ENCODE measurements around the gene CAMTA1. TPM values are rescaled to one million over a fixed set of nuclear protein-coding genes. Genes with fewer than 3 reads are reported as not detected.

Gene CAMTA1
- total RNA-seq, 1 experiment from 2014 or later, result 69.5 TPM

DNA sequence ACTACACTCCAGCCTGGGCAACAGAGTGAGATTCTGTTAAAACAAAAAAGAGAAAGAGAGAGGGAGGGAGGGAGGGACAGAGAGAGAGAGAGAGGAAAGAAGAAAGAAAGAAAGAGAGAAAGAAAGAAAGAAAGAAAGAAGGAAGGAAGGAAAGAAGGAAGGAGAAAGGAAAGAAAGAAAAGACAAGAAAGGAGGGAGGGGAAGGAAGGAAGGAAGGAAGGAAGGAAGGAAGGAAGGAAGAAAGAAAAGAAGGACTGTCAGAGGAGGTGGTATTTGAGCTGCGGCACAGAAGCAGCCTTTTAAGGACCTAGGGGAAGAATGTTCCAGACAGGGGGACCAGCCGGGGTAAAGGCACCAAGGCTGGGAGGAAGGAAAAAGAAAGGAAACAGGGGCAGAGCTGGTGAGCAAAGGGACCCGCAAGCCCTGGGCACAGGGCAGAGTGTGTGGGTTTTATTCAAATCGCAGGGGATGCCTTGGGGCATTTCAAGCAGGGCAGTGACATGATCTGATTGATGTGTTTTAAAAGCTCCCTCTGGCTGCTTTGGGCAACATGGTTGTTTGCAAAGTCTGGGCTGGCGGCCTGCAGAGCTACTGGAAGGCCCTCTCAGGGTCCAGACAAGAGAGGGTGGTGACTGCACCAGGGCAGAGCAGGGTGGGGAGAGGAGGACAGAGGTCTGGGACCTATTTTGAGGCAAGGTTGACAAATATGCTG is 808.9 kb downstream of the CAMTA1 start:
- Histone ChIP-seq H3K4me3 (replicated peaks in 1 of 2; ENCODE audit: low read depth in 1 of 2, low read length in 2 of 2) (no peak overlapping the region), H3K9me2 (ENCODE audit: insufficient read depth) (no peaks in the 10 kb centered on the region), H2AFZ (ENCODE audit: low read depth, low read length, poor library complexity, severe bottlenecking) (no peak overlapping the region), H3K4me1 (ENCODE audit: control insufficient read depth in 1 of 2, insufficient read depth in 2 of 2, low read length in 2 of 2) (no peaks in the 10 kb centered on the region), H3K27me3 (ENCODE audit: insufficient read depth, low read length) (no peaks in the 10 kb centered on the region; the same call in 1 of the 2 replicates), H3K4me2 (ENCODE audit: low read length) (no peak overlapping the region), H3K9me3 (ENCODE audit: control insufficient read depth in 1 of 2, insufficient read depth in 1 of 2, low read depth in 1 of 2, low read length in 2 of 2) (no peaks in the 10 kb centered on the region), H3K36me3 (ENCODE audit: control insufficient read depth in 1 of 2, insufficient read depth in 2 of 2, low read length in 2 of 2) (no peaks in the 10 kb centered on the region), H3K79me2 (ENCODE audit: insufficient read depth, low read length) (no peaks in the 10 kb centered on the region), H4K20me1 (ENCODE audit: insufficient read depth) (no peaks in the 10 kb centered on the region), H3K9ac (ENCODE audit: low read length) (no peak overlapping the region), H3K27ac (ENCODE audit: low read depth, low read length) (no peak overlapping the region)
- no TSS peak for BruUV-seq (replicated peaks)
- ChIA-PET CTCF (interaction anchor here (0.7 kb wide), 1 partner anchor 32 kb away, joined by 3 read pairs; no protein-coding TSS in a partner anchor), POLR2A (no interaction called here), RAD21 (ENCODE audit: low non-redundant PET in 1 of 2, low total read pairs in 2 of 2, uncharacterized antibody in 2 of 2, unreplicated experiment in 2 of 2) (no interaction called here)
- no peak for TF ChIP-seq CEBPB (IDR thresholded peaks at IDR 0.05; ENCODE audit: low read depth)
- no peak for DNase-seq (ENCODE audit: low read depth, low spot score)
- intact Hi-C loops (cut with micrococcal nuclease), result no loop called here
- no peak for ATAC-seq

DNA sequence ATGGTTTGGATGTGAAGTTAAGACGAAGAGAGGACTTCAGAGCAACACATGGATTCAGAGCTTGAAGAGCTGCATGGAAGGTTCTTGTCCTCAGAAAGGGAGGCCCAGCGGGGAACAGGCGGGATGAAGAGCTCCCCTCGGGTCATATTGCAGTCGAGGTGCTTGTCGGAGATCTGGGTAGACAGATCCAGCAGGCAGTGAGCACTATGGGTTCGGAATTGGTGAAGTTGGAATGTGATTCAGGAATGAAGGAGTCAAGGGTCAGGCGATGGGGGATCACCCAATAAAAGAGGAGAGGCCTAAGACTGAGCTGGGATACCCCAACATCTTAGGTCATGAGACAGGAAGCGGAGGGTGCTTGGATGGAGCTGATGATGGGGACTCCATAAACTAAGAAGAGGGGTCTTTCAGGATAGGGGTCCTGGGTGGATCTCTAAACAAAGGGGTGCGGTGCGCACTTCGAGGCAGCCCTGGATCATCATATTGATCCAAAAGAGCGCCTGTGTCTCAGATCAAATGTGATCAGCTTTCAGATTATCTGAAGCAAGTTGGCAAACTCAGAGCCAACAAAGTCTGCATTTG is 809.6 kb downstream of the CAMTA1 start:
- no peak overlapping the region for H3K4me2 ChIP-seq (ENCODE audit: low read length)
- no peaks in the 10 kb centered on the region for H3K9me3 ChIP-seq (ENCODE audit: control insufficient read depth in 1 of 2, insufficient read depth in 1 of 2, low read depth in 1 of 2, low read length in 2 of 2)
- no peak overlapping the region for H3K4me3 ChIP-seq (replicated peaks in 1 of 2; ENCODE audit: low read depth in 1 of 2, low read length in 2 of 2)
- POLR2A ChIA-PET, result no interaction called here
- H3K36me3 ChIP-seq (ENCODE audit: control insufficient read depth in 1 of 2, insufficient read depth in 2 of 2, low read length in 2 of 2), result no peaks in the 10 kb centered on the region
- H2AFZ ChIP-seq (ENCODE audit: low read depth, low read length, poor library complexity, severe bottlenecking), result no peak overlapping the region
- no peak overlapping the region for H3K9ac ChIP-seq (ENCODE audit: low read length)
- RAD21 ChIA-PET (ENCODE audit: low non-redundant PET in 1 of 2, low total read pairs in 2 of 2, uncharacterized antibody in 2 of 2, unreplicated experiment in 2 of 2), result no interaction called here
- H3K27ac ChIP-seq (ENCODE audit: low read depth, low read length), result no peak overlapping the region
- intact Hi-C loops (cut with micrococcal nuclease), result no loop called here
- ATAC-seq, result no peak
- no peaks in the 10 kb centered on the region for H4K20me1 ChIP-seq (ENCODE audit: insufficient read depth)
- no peaks in the 10 kb centered on the region for H3K79me2 ChIP-seq (ENCODE audit: insufficient read depth, low read length)
- CTCF ChIA-PET, result interaction anchor here (0.7 kb wide), 1 partner anchor 33 kb away, joined by 3 read pairs; no protein-coding TSS in a partner anchor
- no peaks in the 10 kb centered on the region for H3K9me2 ChIP-seq (ENCODE audit: insufficient read depth)
- no peaks in the 10 kb centered on the region; the same call in 1 of the 2 replicates for H3K27me3 ChIP-seq (ENCODE audit: insufficient read depth, low read length)
- no peaks in the 10 kb centered on the region for H3K4me1 ChIP-seq (ENCODE audit: control insufficient read depth in 1 of 2, insufficient read depth in 2 of 2, low read length in 2 of 2)
- DNase-seq (ENCODE audit: low read depth, low spot score), result no peak
- BruUV-seq (replicated peaks), result no TSS peak
- TF ChIP-seq YY1 (IDR thresholded peaks at IDR 0.05; ENCODE audit: extremely low read depth, insufficient replicate concordance, low read depth, low read length) (no peak), JUND (IDR thresholded peaks at IDR 0.05) (no peak), SRF (IDR thresholded peaks at IDR 0.05; ENCODE audit: low read depth) (no peak), EZH2phosphoT487 (IDR thresholded peaks at IDR 0.05; ENCODE audit: borderline replicate concordance) (no peak), CBX3 (IDR thresholded peaks at IDR 0.05; ENCODE audit: low read depth) (no peak), ZNF274 (IDR thresholded peaks at IDR 0.05; ENCODE audit: low read depth, low read length) (no peak), SIN3A (IDR thresholded peaks at IDR 0.05; ENCODE audit: low read depth) (no peak), SP1 (IDR thresholded peaks at IDR 0.05; ENCODE audit: low read depth) (no peak), POLR2AphosphoS5 (IDR thresholded peaks at IDR 0.05; ENCODE audit: low read depth, low read length) (no peak), RAD21 (IDR thresholded peaks at IDR 0.05; ENCODE audit: low read depth) (no peak), TCF7L2 (IDR thresholded peaks at IDR 0.05; ENCODE audit: borderline replicate concordance, extremely low read depth, insufficient read depth, insufficient read length) (no peak)
- TF ChIP-seq, protein P1, sequence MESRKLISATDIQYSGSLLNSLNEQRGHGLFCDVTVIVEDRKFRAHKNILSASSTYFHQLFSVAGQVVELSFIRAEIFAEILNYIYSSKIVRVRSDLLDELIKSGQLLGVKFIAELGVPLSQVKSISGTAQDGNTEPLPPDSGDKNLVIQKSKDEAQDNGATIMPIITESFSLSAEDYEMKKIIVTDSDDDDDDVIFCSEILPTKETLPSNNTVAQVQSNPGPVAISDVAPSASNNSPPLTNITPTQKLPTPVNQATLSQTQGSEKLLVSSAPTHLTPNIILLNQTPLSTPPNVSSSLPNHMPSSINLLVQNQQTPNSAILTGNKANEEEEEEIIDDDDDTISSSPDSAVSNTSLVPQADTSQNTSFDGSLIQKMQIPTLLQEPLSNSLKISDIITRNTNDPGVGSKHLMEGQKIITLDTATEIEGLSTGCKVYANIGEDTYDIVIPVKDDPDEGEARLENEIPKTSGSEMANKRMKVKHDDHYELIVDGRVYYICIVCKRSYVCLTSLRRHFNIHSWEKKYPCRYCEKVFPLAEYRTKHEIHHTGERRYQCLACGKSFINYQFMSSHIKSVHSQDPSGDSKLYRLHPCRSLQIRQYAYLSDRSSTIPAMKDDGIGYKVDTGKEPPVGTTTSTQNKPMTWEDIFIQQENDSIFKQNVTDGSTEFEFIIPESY (IDR thresholded peaks at IDR 0.05; ENCODE audit: extremely low read depth, insufficient replicate concordance, low read length), result no peak
- TF ChIP-seq, protein P2, sequence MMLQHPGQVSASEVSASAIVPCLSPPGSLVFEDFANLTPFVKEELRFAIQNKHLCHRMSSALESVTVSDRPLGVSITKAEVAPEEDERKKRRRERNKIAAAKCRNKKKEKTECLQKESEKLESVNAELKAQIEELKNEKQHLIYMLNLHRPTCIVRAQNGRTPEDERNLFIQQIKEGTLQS (IDR thresholded peaks at IDR 0.05), result no peak
- TF ChIP-seq, protein P3, sequence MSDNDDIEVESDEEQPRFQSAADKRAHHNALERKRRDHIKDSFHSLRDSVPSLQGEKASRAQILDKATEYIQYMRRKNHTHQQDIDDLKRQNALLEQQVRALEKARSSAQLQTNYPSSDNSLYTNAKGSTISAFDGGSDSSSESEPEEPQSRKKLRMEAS (IDR thresholded peaks at IDR 0.05), result no peak

Data from HCT116 (cell line).